IMR-90 (cell line): ENCODE results near the gene THRB. TPM values are rescaled to one million over a fixed set of nuclear protein-coding genes. Genes with fewer than 3 reads are reported as not detected.

Experiments used
- ATAC-seq: fragments of 200-7000 bp; cut with Tn5 transposase; 2 replicates; pipeline ENCODE4 v1.9.1; 2020; ENCODE audit warnings: low read depth, mild to moderate bottlenecking, moderate library complexity
- BruUV-seq: library from RNA; stranded (reverse); fragments of 400-500 nt; replicated peaks from 2 replicates; lab custom pipeline; 2021; lab: Mats Ljungman, UMichigan
- CTCF ChIA-PET: fragments of 300-600 bp; formaldehyde crosslinking; extraction: SDS; loops from one replicate; lab custom pipeline; 2021; ENCODE audit warnings: antibody characterized with exemption; lab: Yijun Ruan, JAX
- POLR2A ChIA-PET: fragments of 300-600 bp; sonication (Branson Sonifier 250); formaldehyde crosslinking; loops from one replicate; lab custom pipeline; 2022; ENCODE audit warnings: antibody characterized with exemption; ENCODE audit not compliant: unreplicated experiment; lab: Charles Lee
- DNase-seq: peaks from one replicate; pipeline ENCODE4 v3.0.0; 2013
- H2AFZ ChIP-seq: replicated peaks from 2 replicates; pipeline ENCODE3; 2013; ENCODE audit warnings: low read length, mild to moderate bottlenecking; ENCODE audit not compliant: poor library complexity
- H2AK5ac ChIP-seq: 2 replicates; pipeline ENCODE4 v1.6.1; 2013; ENCODE audit warnings: low read depth, low read length, inconsistent platforms
- H2AK9ac ChIP-seq: replicated peaks from 2 replicates; pipeline ENCODE3; 2013; ENCODE audit warnings: mild to moderate bottlenecking, low read depth, low read length, moderate library complexity; ENCODE audit not compliant: poor library complexity
- H2BK120ac ChIP-seq: 2 replicates; pipeline ENCODE4 v1.6.1; 2013; ENCODE audit warnings: low read depth, low read length, inconsistent platforms
- H2BK15ac ChIP-seq: 3 replicates; pipeline ENCODE4 v1.6.1; 2013; ENCODE audit warnings: low read depth, low read length, inconsistent platforms
- H2BK20ac ChIP-seq: 2 replicates; pipeline ENCODE4 v1.6.1; 2013; ENCODE audit warnings: low read depth, mild to moderate bottlenecking, inconsistent platforms, low read length, moderate library complexity
- H2BK5ac ChIP-seq: 2 replicates; pipeline ENCODE4 v1.6.1; 2013; ENCODE audit warnings: mild to moderate bottlenecking, low read depth, low read length, inconsistent platforms; ENCODE audit not compliant: poor library complexity, severe bottlenecking
- H3K14ac ChIP-seq: replicated peaks from 2 replicates; pipeline ENCODE4 v1.6.1; 2013; ENCODE audit warnings: low read depth, low read length, inconsistent platforms
- H3K18ac ChIP-seq: 2 replicates; pipeline ENCODE4 v1.6.1; 2013; ENCODE audit warnings: low read depth, low read length, control low read depth
- H3K23ac ChIP-seq: 2 replicates; pipeline ENCODE4 v1.6.1; 2013; ENCODE audit warnings: low read depth, low read length, inconsistent platforms
- H3K27ac ChIP-seq: 2 replicates; pipeline ENCODE4 v1.5.1; 2013; ENCODE audit warnings: mild to moderate bottlenecking, control low read depth, low read length; ENCODE audit not compliant: insufficient read depth
- H3K27me3 ChIP-seq: 2 replicates; pipeline ENCODE4 v1.6.1; 2013; ENCODE audit warnings: low read length; ENCODE audit not compliant: control insufficient read depth, insufficient read depth
- H3K36me3 ChIP-seq: 2 replicates; pipeline ENCODE4 v1.6.1; 2013; ENCODE audit warnings: low read length, mixed read lengths; ENCODE audit not compliant: control insufficient read depth, insufficient read depth
- H3K4ac ChIP-seq: 2 replicates; pipeline ENCODE4 v1.6.1; 2013; ENCODE audit warnings: low read depth, low read length, inconsistent platforms
- H3K4me1 ChIP-seq: 2 replicates; pipeline ENCODE4 v1.6.1; 2013; ENCODE audit warnings: low read length, mixed read lengths; ENCODE audit not compliant: control insufficient read depth, insufficient read depth
- H3K4me2 ChIP-seq: 2 replicates; pipeline ENCODE4 v1.6.1; 2013; ENCODE audit warnings: low read depth, mild to moderate bottlenecking, control low read depth, low read length, moderate library complexity
- H3K4me3 ChIP-seq: 2 replicates; pipeline ENCODE4 v1.5.1; 2013; ENCODE audit warnings: low read depth, mild to moderate bottlenecking, control low read depth, low read length, moderate library complexity; ENCODE audit not compliant: insufficient read depth
- H3K56ac ChIP-seq: 2 replicates; pipeline ENCODE4 v1.6.1; 2013; ENCODE audit warnings: low read length, inconsistent platforms; ENCODE audit not compliant: insufficient read depth; ENCODE audit errors: extremely low read depth
- H3K79me1 ChIP-seq, 2 experiments: 2 replicates each; pipeline ENCODE4 v1.6.1; 2013; ENCODE audit warnings: low read length in 2 of 2, inconsistent platforms in 1 of 2, low read depth in 1 of 2
- H3K9ac ChIP-seq: 2 replicates; pipeline ENCODE4 v1.6.1; 2013; ENCODE audit warnings: low read depth, low read length, control low read depth
- H3K9me1 ChIP-seq: 2 replicates; pipeline ENCODE4 v1.6.1; 2013; ENCODE audit warnings: low read length, inconsistent platforms; ENCODE audit not compliant: insufficient read depth
- H3K9me3 ChIP-seq: 2 replicates; pipeline ENCODE4 v1.6.1; 2013; ENCODE audit warnings: low read length; ENCODE audit not compliant: control insufficient read depth, insufficient read depth
- H4K20me1 ChIP-seq: 2 replicates; pipeline ENCODE4 v1.6.1; 2013; ENCODE audit warnings: low read length, inconsistent platforms; ENCODE audit not compliant: insufficient read depth
- H4K5ac ChIP-seq: 2 replicates; pipeline ENCODE4 v1.6.1; 2013; ENCODE audit warnings: mild to moderate bottlenecking, low read depth, low read length, control low read depth
- H4K8ac ChIP-seq, 2 experiments: 2 replicates each; pipeline ENCODE4 v1.6.1; 2013; ENCODE audit warnings: low read depth in 2 of 2, low read length in 2 of 2, control low read depth in 1 of 2, inconsistent platforms in 1 of 2
- H4K91ac ChIP-seq: 2 replicates; pipeline ENCODE4 v1.6.1; 2013; ENCODE audit warnings: low read depth, low read length, inconsistent platforms; ENCODE audit not compliant: insufficient read depth
- CEBPB ChIP-seq: IDR thresholded peaks from 2 replicates; pipeline ENCODE4 v1.6.1; 2012; ENCODE audit warnings: low read depth, low read length, improper control_type of control experiment
- ELK1 ChIP-seq: fragments of 150-350 bp; IDR thresholded peaks from 2 replicates; pipeline ENCODE4 v1.6.1; 2016; ENCODE audit warnings: low read depth, mild to moderate bottlenecking, low read length, moderate library complexity, borderline replicate concordance
- FOS ChIP-seq: fragments of 150-350 bp; IDR thresholded peaks from 2 replicates; pipeline ENCODE4 v1.6.1; 2016; ENCODE audit warnings: low read depth, low read length
- MAFK ChIP-seq: IDR thresholded peaks from 2 replicates; pipeline ENCODE4 v1.6.1; 2012; ENCODE audit warnings: low read depth, low read length, improper control_type of control experiment
- MAZ ChIP-seq: IDR thresholded peaks from 2 replicates; pipeline ENCODE4 v1.6.1; 2012; ENCODE audit warnings: low read depth, mild to moderate bottlenecking, low read length, improper control_type of control experiment, moderate library complexity, borderline replicate concordance
- MXI1 ChIP-seq: IDR thresholded peaks from 2 replicates; pipeline ENCODE4 v1.6.1; 2012; ENCODE audit warnings: low read depth, mild to moderate bottlenecking, low read length, moderate library complexity, borderline replicate concordance
- NFE2L2 ChIP-seq: fragments of 150-350 bp; IDR thresholded peaks from 2 replicates; pipeline ENCODE4 v1.6.1; 2016; ENCODE audit warnings: low read depth, mild to moderate bottlenecking, low read length
- POLR2A ChIP-seq: IDR thresholded peaks from 2 replicates; pipeline ENCODE4 v1.6.1; 2012; ENCODE audit warnings: mild to moderate bottlenecking, low read depth, low read length
- RAD21 ChIP-seq: IDR thresholded peaks from 2 replicates; pipeline ENCODE4 v1.6.1; 2012; ENCODE audit warnings: low read length, improper control_type of control experiment
- RCOR1 ChIP-seq: IDR thresholded peaks from 2 replicates; pipeline ENCODE4 v1.6.1; 2012; ENCODE audit warnings: mild to moderate bottlenecking, low read length, improper control_type of control experiment; ENCODE audit not compliant: insufficient replicate concordance
- RFX5 ChIP-seq: IDR thresholded peaks from 2 replicates; pipeline ENCODE4 v1.8.0; 2012; ENCODE audit warnings: low read depth, mild to moderate bottlenecking, low read length, moderate library complexity
- USF2 ChIP-seq: fragments of 150-350 bp; IDR thresholded peaks from 2 replicates; pipeline ENCODE4 v1.6.1; 2017; ENCODE audit warnings: mild to moderate bottlenecking, antibody characterized with exemption, low read length, low read depth
- WGBS, 2 experiments: methylation state at CpG; one replicate each; pipeline versions ENCODE4 v1.1.5 to v1.1.7; 2013; ENCODE audit warnings: missing lambda C conversion rate in 2 of 2; ENCODE audit not compliant: insufficient read length in 1 of 2; ENCODE audit errors: extremely low coverage in 2 of 2; 5-methylcytosine and 5-hydroxymethylcytosine counted together
- dilution Hi-C: fragments of 300-500 bp; cut with HindIII; formaldehyde crosslinking; loops from one replicate; pipeline ENCODE4 v1.14.3; 2018; ENCODE audit warnings: low sequenced_read_pairs; ENCODE audit not compliant: unreplicated experiment
- in situ Hi-C: fragments of 300-500 bp; cut with MboI; formaldehyde crosslinking; loops from 3 replicates; pipeline ENCODE4 v1.14.3; 2019; ENCODE audit warnings: low sequenced_read_pairs, inconsistent platforms, mixed read lengths
- intact Hi-C: fragments of 100-400 bp; cut with micrococcal nuclease; formaldehyde crosslinking; loops from 2 replicates; pipeline ENCODE4 v1.10.0; 2022
- polyA plus RNA-seq, 3 experiments: library from polyadenylated mRNA; depleted of rRNA; stranded (reverse); fragments of >200 nt; gene quantifications; 2 replicates each; pipeline ENCODE4 v1.2.3, GENCODE V29; 2012; ENCODE audit warnings: low replicate concordance in 1 of 3
- total RNA-seq: library from RNA; depleted of rRNA; stranded (reverse); fragments of >200 nt; gene quantifications from 2 replicates; pipeline ENCODE4 v1.2.3, GENCODE V29; 2012

THRB gene
- total and polyA plus RNA-seq, 2 of the 4 experiments (the other 2 are of a cell fraction): under 0.01 TPM; not detected in 1

GRCh38 chr3:24258727-24259600 is 235.7 kb downstream of the THRB start (continued):
- TF ChIP-seq NFE2L2: no peak

- H3K9me1 ChIP-seq: no peaks in the 10 kb centered on the region; the same call in 1 of the 2 replicates
- no peak overlapping the region for H2AK9ac ChIP-seq
- H3K56ac ChIP-seq: no peak overlapping the region
- H3K36me3 ChIP-seq: no peaks in the 10 kb centered on the region
- no peak overlapping the region for H2BK15ac ChIP-seq
- H4K8ac ChIP-seq: no peak overlapping the region
- no peak overlapping the region for H3K4ac ChIP-seq
- no peak overlapping the region for H2AFZ ChIP-seq
- ChIA-PET CTCF (interaction anchor here (1.1 kb wide), 1 partner anchor 73 kb away, joined by 4 read pairs; no protein-coding TSS in a partner anchor), POLR2A (no interaction called here)
- dilution Hi-C loops: no loop called here
- H3K4me1 ChIP-seq: peaks cover 4% of the 10 kb centered on the region
- no peaks in the 10 kb centered on the region; the same call in 1 of the 2 replicates for H4K20me1 ChIP-seq
- H2AK5ac ChIP-seq: no peak overlapping the region
- ATAC-seq: no peak
- no peak overlapping the region for H2BK5ac ChIP-seq
- peaks cover 2% of the 10 kb centered on the region; the same call in 1 of the 2 replicates for H3K9me3 ChIP-seq
- H3K4me3 ChIP-seq: no peak overlapping the region
- no peak overlapping the region for H2BK120ac ChIP-seq
- H3K27me3 ChIP-seq: peaks cover 44% of the 10 kb centered on the region
- intact Hi-C loops: no loop called here
- H4K5ac ChIP-seq: no peak overlapping the region
- H3K18ac ChIP-seq: no peak overlapping the region
- H2BK20ac ChIP-seq: no peak overlapping the region
- no peak overlapping the region for H4K91ac ChIP-seq
- DNase-seq: no peak
- no peak overlapping the region for H3K4me2 ChIP-seq
- H3K9ac ChIP-seq: no peak overlapping the region
- BruUV-seq: no TSS peak
- no peak overlapping the region for H3K14ac ChIP-seq
- H3K79me1 ChIP-seq: no peaks in the 10 kb centered on the region
- no peak overlapping the region for H3K23ac ChIP-seq
- in situ Hi-C loops: loop anchor here (25.0 kb wide), 1 partner anchor 1329 kb away; no protein-coding TSS in a partner anchor
- WGBS, 2 experiments: 80% methylated on average over 1 of the region's 5 CpGs; no CpG with 5 or more reads in 1 of the 2 experiments
- H3K27ac ChIP-seq: no peak overlapping the region
- no peak for TF ChIP-seq MAZ
- TF ChIP-seq NFE2L2: no peak
- no peak for TF ChIP-seq RAD21
- TF ChIP-seq FOS: no peak
- TF ChIP-seq ELK1: no peak
- TF ChIP-seq CEBPB: no peak
- no peak for TF ChIP-seq POLR2A
- TF ChIP-seq MAFK: no peak
- TF ChIP-seq RCOR1: no peak
- TF ChIP-seq MXI1: no peak
- no peak for TF ChIP-seq RFX5
- TF ChIP-seq USF2: no peak
Measured at GRCh38 chr3:24258260-24258659, 236.4 kb downstream of the THRB start.
